GM21360 (cell line): ENCODE results near the gene HCFC2.

ENCODE experiments used
- ATAC-seq: cut with Tn5 transposase; IDR thresholded peaks from one replicate; pipeline ENCODE4 v1.9.1; 2021; ENCODE audit warnings: mild to moderate bottlenecking, moderate library complexity; ENCODE audit not compliant: unreplicated experiment

Gene HCFC2

GRCh38 chr12:104154286-104154685, 90.0 kb downstream of the HCFC2 start:
- no peak for ATAC-seq

DNA sequence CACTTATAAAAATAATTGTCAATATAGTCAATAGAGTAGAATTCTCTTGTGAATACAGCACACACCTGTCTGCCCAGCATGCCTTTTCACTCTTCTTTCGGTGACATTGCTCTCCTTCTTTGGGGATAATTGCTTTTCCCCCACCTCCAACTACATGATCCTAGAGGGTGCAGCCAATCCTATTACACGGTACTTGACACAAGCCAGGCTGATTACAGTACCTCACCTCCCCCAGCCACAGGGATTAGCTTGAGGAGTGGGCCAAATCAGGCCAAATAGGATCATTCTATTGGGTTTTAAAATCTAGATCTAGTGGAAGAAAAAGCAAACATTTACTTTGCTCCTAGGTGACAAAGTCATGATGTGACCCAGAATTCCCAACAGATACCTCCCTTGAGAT, 90.5 kb downstream of the HCFC2 start:
- no peak for ATAC-seq
